ENCODE results near the gene CGNL1.

Gene CGNL1

DNA sequence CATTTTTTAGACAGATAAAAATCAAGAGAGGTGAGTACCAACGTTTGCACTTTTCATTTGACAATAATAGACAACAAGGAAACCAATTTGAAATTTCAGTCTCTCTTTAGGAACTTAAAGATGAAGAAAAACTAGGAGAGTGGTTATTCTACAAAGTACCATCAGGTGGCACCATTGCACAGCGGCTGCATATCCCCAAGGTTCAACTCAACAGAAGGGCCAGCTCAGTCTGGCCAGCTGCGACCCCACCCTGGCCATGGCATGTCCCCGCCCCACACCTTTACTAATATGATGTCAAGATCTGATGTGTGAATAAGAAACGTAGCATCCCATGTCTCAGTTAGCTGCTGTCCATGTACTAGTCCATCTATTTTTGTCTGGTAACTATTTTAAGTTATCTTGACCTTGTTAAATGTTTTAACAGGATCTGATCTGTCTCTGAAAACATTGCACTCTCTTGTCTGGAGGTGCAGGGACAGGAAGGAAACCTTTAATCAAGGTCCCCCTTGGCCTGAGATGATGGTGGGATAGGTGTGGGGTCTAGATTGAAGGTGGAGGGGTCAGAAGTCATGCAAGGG lies 35.5 kb upstream of the CGNL1 start (continued):
- TF ChIP-seq, protein P1, sequence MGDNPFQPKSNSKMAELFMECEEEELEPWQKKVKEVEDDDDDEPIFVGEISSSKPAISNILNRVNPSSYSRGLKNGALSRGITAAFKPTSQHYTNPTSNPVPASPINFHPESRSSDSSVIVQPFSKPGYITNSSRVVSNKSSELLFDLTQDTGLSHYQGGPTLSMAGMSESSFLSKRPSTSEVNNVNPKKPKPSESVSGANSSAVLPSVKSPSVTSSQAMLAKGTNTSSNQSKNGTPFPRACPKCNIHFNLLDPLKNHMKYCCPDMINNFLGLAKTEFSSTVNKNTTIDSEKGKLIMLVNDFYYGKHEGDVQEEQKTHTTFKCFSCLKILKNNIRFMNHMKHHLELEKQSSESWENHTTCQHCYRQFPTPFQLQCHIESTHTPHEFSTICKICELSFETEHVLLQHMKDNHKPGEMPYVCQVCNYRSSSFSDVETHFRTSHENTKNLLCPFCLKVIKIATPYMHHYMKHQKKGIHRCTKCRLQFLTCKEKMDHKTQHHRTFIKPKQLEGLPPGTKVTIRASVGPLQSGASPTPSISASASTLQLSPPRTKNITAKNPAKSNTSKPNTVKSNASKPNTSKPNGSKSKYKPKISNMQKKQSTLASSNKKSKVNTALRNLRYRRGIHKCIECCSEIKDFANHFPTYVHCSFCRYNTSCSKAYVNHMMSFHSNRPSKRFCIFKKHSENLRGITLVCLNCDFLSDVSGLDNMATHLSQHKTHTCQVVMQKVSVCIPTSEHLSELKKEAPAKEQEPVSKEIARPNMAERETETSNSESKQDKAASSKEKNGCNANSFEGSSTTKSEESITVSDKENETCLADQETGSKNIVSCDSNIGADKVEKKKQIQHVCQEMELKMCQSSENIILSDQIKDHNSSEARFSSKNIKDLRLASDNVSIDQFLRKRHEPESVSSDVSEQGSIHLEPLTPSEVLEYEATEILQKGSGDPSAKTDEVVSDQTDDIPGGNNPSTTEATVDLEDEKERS (tag by site-specific recombination; IDR thresholded peaks at IDR 0.05): no peak
- TF ChIP-seq, protein P2, sequence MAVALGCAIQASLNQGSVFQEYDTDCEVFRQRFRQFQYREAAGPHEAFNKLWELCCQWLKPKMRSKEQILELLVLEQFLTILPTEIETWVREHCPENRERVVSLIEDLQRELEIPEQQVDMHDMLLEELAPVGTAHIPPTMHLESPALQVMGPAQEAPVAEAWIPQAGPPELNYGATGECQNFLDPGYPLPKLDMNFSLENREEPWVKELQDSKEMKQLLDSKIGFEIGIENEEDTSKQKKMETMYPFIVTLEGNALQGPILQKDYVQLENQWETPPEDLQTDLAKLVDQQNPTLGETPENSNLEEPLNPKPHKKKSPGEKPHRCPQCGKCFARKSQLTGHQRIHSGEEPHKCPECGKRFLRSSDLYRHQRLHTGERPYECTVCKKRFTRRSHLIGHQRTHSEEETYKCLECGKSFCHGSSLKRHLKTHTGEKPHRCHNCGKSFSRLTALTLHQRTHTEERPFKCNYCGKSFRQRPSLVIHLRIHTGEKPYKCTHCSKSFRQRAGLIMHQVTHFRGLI (tag by site-specific recombination; IDR thresholded peaks at IDR 0.05): no peak
- TF ChIP-seq KLF7 (tag by site-specific recombination; IDR thresholded peaks at IDR 0.05; ENCODE audit: borderline replicate concordance): no peak
- TF ChIP-seq, protein P3, sequence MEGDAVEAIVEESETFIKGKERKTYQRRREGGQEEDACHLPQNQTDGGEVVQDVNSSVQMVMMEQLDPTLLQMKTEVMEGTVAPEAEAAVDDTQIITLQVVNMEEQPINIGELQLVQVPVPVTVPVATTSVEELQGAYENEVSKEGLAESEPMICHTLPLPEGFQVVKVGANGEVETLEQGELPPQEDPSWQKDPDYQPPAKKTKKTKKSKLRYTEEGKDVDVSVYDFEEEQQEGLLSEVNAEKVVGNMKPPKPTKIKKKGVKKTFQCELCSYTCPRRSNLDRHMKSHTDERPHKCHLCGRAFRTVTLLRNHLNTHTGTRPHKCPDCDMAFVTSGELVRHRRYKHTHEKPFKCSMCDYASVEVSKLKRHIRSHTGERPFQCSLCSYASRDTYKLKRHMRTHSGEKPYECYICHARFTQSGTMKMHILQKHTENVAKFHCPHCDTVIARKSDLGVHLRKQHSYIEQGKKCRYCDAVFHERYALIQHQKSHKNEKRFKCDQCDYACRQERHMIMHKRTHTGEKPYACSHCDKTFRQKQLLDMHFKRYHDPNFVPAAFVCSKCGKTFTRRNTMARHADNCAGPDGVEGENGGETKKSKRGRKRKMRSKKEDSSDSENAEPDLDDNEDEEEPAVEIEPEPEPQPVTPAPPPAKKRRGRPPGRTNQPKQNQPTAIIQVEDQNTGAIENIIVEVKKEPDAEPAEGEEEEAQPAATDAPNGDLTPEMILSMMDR (tag by site-specific recombination; IDR thresholded peaks at IDR 0.05): peak; percentile 44; the same call in 1 of the 2 replicates
- TF ChIP-seq ZNF785 (tag by site-specific recombination; IDR thresholded peaks at IDR 0.05): no peak
- no peak for TF ChIP-seq PRDM1 (tag by site-specific recombination; IDR thresholded peaks at IDR 0.05)
- no peak for TF ChIP-seq ZNF658 (tag by site-specific recombination; IDR thresholded peaks at IDR 0.05)

DNA sequence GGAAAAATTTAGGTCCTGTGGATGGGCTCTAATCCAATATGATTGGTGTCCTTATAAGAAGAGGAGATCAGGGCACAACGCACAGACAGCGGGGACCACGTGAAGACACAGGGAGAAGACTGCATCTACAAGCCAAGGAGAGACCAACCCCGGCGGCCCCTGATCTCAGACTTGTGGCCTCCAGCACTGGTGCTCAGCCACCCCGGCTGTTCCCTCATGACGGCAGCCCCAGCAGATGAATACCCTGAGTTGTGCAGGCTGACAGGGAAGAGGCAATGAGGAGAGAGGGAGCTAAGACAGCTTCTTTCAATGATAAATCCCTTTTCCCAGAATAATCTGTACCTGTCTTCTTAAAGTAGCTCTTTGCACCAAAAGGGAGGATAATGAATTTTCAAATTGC lies 33.3 kb upstream of the CGNL1 start:
- no peak overlapping the region for H3K4me3 ChIP-seq (ENCODE audit: low read depth, low read length)
- H3K4me1 ChIP-seq (ENCODE audit: control insufficient read depth, insufficient read depth, low read length): no peaks in the 10 kb centered on the region
- no peaks in the 10 kb centered on the region for H3K9me3 ChIP-seq (ENCODE audit: control insufficient read depth, insufficient read depth, low read depth, low read length)
- ChIA-PET POLR2A (no interaction called here), CTCF (interaction anchor here (1.0 to 7.9 kb wide), 4 partner anchors 87 to 199 kb away, joined by 3 to 201 read pairs (median 6); no protein-coding TSS in a partner anchor)
- no peaks in the 10 kb centered on the region for H3K36me3 ChIP-seq (ENCODE audit: control insufficient read depth in 2 of 2, insufficient read depth in 1 of 2, low read length in 2 of 2)
- H3K27ac ChIP-seq (ENCODE audit: extremely low read depth, low read depth, low read length): no peak overlapping the region
- TF ChIP-seq ZNF561 (tag by site-specific recombination; IDR thresholded peaks at IDR 0.05; ENCODE audit: borderline replicate concordance): no peak
- no peak for TF ChIP-seq ZNF610 (tag by site-specific recombination; IDR thresholded peaks at IDR 0.05; ENCODE audit: borderline replicate concordance)
- no peak for TF ChIP-seq ZNF626 (tag by site-specific recombination; IDR thresholded peaks at IDR 0.05)
- TF ChIP-seq, protein P4, sequence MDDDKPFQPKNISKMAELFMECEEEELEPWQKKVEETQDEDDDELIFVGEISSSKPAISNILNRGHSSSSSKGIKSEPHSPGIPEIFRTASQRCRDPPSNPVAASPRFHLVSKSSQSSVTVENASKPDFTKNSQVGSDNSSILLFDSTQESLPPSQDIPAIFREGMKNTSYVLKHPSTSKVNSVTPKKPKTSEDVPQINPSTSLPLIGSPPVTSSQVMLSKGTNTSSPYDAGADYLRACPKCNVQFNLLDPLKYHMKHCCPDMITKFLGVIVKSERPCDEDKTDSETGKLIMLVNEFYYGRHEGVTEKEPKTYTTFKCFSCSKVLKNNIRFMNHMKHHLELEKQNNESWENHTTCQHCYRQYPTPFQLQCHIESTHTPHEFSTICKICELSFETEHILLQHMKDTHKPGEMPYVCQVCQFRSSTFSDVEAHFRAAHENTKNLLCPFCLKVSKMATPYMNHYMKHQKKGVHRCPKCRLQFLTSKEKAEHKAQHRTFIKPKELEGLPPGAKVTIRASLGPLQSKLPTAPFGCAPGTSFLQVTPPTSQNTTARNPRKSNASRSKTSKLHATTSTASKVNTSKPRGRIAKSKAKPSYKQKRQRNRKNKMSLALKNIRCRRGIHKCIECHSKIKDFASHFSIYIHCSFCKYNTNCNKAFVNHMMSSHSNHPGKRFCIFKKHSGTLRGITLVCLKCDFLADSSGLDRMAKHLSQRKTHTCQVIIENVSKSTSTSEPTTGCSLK (tag by site-specific recombination; IDR thresholded peaks at IDR 0.05): no peak
- TF ChIP-seq ZNF558 (tag by site-specific recombination; IDR thresholded peaks at IDR 0.05): no peak
- TF ChIP-seq ZBTB20 (tag by site-specific recombination; IDR thresholded peaks at IDR 0.05): no peak
- no peak for TF ChIP-seq TRIM28 (IDR thresholded peaks at IDR 0.05; ENCODE audit: borderline replicate concordance, low read length)
- no peak for TF ChIP-seq WT1 (tag by site-specific recombination; IDR thresholded peaks at IDR 0.05)
- no peak for TF ChIP-seq ZNF292 (tag by site-specific recombination; IDR thresholded peaks at IDR 0.05; ENCODE audit: borderline replicate concordance, low read depth)
- TF ChIP-seq, protein P5, sequence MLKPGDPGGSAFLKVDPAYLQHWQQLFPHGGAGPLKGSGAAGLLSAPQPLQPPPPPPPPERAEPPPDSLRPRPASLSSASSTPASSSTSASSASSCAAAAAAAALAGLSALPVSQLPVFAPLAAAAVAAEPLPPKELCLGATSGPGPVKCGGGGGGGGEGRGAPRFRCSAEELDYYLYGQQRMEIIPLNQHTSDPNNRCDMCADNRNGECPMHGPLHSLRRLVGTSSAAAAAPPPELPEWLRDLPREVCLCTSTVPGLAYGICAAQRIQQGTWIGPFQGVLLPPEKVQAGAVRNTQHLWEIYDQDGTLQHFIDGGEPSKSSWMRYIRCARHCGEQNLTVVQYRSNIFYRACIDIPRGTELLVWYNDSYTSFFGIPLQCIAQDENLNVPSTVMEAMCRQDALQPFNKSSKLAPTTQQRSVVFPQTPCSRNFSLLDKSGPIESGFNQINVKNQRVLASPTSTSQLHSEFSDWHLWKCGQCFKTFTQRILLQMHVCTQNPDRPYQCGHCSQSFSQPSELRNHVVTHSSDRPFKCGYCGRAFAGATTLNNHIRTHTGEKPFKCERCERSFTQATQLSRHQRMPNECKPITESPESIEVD (tag by site-specific recombination; IDR thresholded peaks at IDR 0.05): no peak
- TF ChIP-seq KLF9 (tag by site-specific recombination; IDR thresholded peaks at IDR 0.05; ENCODE audit: low read depth): no peak
- no peak for TF ChIP-seq ZNF19 (tag by site-specific recombination; IDR thresholded peaks at IDR 0.05; ENCODE audit: low read depth)
- TF ChIP-seq, protein P3 (tag by site-specific recombination; IDR thresholded peaks at IDR 0.05): no peak
- no peak for TF ChIP-seq BCL11B (tag by site-specific recombination; IDR thresholded peaks at IDR 0.05; ENCODE audit: low read depth)
- TF ChIP-seq, protein P6, sequence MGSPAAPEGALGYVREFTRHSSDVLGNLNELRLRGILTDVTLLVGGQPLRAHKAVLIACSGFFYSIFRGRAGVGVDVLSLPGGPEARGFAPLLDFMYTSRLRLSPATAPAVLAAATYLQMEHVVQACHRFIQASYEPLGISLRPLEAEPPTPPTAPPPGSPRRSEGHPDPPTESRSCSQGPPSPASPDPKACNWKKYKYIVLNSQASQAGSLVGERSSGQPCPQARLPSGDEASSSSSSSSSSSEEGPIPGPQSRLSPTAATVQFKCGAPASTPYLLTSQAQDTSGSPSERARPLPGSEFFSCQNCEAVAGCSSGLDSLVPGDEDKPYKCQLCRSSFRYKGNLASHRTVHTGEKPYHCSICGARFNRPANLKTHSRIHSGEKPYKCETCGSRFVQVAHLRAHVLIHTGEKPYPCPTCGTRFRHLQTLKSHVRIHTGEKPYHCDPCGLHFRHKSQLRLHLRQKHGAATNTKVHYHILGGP (tag by site-specific recombination; IDR thresholded peaks at IDR 0.05): no peak
- no peak for TF ChIP-seq YY2 (tag by site-specific recombination; IDR thresholded peaks at IDR 0.05)
